IPS DF 6.9 (cell line): ENCODE results near the gene LONP2.
"Not testable (repeated sequence)": the region's sequence is repeated elsewhere in the genome, so short reads cannot be mapped to it uniquely, and the experiment has no call there.

Experiments used
- DNase-seq: peaks from one replicate; pipeline ENCODE4 v3.0.0-alpha.2; 2013; ENCODE audit warnings: low read depth, low spot score
- H3K27ac ChIP-seq: one replicate; pipeline ENCODE4 v1.5.1; 2013; ENCODE audit warnings: low read length, control low read depth
- H3K27me3 ChIP-seq: 2 replicates; pipeline ENCODE4 v1.6.1; 2013; ENCODE audit warnings: mild to moderate bottlenecking, low read length; ENCODE audit not compliant: control insufficient read depth, insufficient read depth
- H3K36me3 ChIP-seq: 2 replicates; pipeline ENCODE4 v1.6.1; 2013; ENCODE audit warnings: low read length; ENCODE audit not compliant: control insufficient read depth, insufficient read depth
- H3K4me1 ChIP-seq: 2 replicates; pipeline ENCODE4 v1.6.1; 2013; ENCODE audit warnings: low read length; ENCODE audit not compliant: control insufficient read depth, insufficient read depth
- H3K4me3 ChIP-seq: 2 replicates; pipeline ENCODE4 v1.5.1; 2013; ENCODE audit warnings: mild to moderate bottlenecking, low read length
- H3K9me3 ChIP-seq: 2 replicates; pipeline ENCODE4 v1.6.1; 2013; ENCODE audit warnings: low read length, inconsistent platforms; ENCODE audit not compliant: control insufficient read depth, insufficient read depth
- WGBS: extraction: QIAGEN DNeasy Blood & Tissue Kit; methylation state at CpG from one replicate; pipeline ENCODE4 v1.1.7; 2013; ENCODE audit warnings: mixed read lengths, missing lambda C conversion rate; ENCODE audit not compliant: insufficient read length, insufficient coverage; 5-methylcytosine and 5-hydroxymethylcytosine counted together

The LONP2 gene

GRCh38 chr16:48354385-48354784 is 110.3 kb downstream of the LONP2 start:
- H3K9me3 ChIP-seq = not testable (repeated sequence)

GRCh38 chr16:48354877-48355855 is 111.1 kb downstream of the LONP2 start:
- Histone ChIP-seq H3K9me3 (no peaks in the 10 kb centered on the region), H3K27ac (no peak overlapping the region), H3K4me1 (no peaks in the 10 kb centered on the region), H3K4me3 (no peak overlapping the region), H3K27me3 (no peaks in the 10 kb centered on the region), H3K36me3 (no peaks in the 10 kb centered on the region; the same call in 1 of the 2 replicates)
- no peak for DNase-seq
- no CpG with 5 or more reads among the region's 11 CpGs for whole genome bisulfite sequencing

More at GRCh38 chr16:48354385-48354784, 110.3 kb downstream of the LONP2 start:
- no CpG with 5 or more reads among the region's 5 CpGs for WGBS
- H3K27me3 ChIP-seq, H3K4me1 ChIP-seq, H3K4me3 ChIP-seq, H3K36me3 ChIP-seq, DNase-seq, H3K27ac ChIP-seq: not testable (repeated sequence)

- no peaks in the 10 kb centered on the region for H3K9me3 ChIP-seq
- DNase-seq = no peak
- no peaks in the 10 kb centered on the region for H3K27me3 ChIP-seq
- H3K27ac ChIP-seq = no peak overlapping the region
- no peak overlapping the region for H3K4me3 ChIP-seq
- H3K4me1 ChIP-seq = no peaks in the 10 kb centered on the region
- no peaks in the 10 kb centered on the region; the same call in 1 of the 2 replicates for H3K36me3 ChIP-seq
- WGBS = no CpG with 5 or more reads among the region's 4 CpGs
Measured at GRCh38 chr16:48356633-48357376, 112.7 kb downstream of the LONP2 start.

GRCh38 chr16:48358419-48358818 is 114.3 kb downstream of the LONP2 start:
- no CpG with 5 or more reads among the region's 3 CpGs for WGBS
- Histone ChIP-seq H3K9me3 (no peaks in the 10 kb centered on the region), H3K4me3 (no peak overlapping the region), H3K36me3 (no peaks in the 10 kb centered on the region; the same call in 1 of the 2 replicates), H3K27ac (no peak overlapping the region), H3K4me1 (no peaks in the 10 kb centered on the region), H3K27me3 (no peaks in the 10 kb centered on the region)
- no peak for DNase-seq

GRCh38 chr16:48359983-48360382 is 115.9 kb downstream of the LONP2 start:
- no CpG with 5 or more reads among the region's 2 CpGs for WGBS

GRCh38 chr16:48361012-48361411 is 116.9 kb downstream of the LONP2 start:
- DNase-seq = no peak
- Histone ChIP-seq H3K27me3 (no peaks in the 10 kb centered on the region), H3K27ac (no peak overlapping the region), H3K4me3 (no peak overlapping the region), H3K4me1 (no peaks in the 10 kb centered on the region), H3K9me3 (no peaks in the 10 kb centered on the region), H3K36me3 (no peaks in the 10 kb centered on the region)
- 100% methylated on average over 3 of the region's 3 CpGs for WGBS

More at GRCh38 chr16:48359983-48360382, 115.9 kb downstream of the LONP2 start:
- Histone ChIP-seq H3K27me3 (no peaks in the 10 kb centered on the region), H3K4me3 (no peak overlapping the region), H3K36me3 (no peaks in the 10 kb centered on the region; the same call in 1 of the 2 replicates), H3K9me3 (no peaks in the 10 kb centered on the region), H3K4me1 (no peaks in the 10 kb centered on the region), H3K27ac (no peak overlapping the region)
- no peak for DNase-seq

GRCh38 chr16:48361540-48362144 is 117.5 kb downstream of the LONP2 start:
- H3K27ac ChIP-seq = no peak overlapping the region
- no peak overlapping the region for H3K4me3 ChIP-seq
- no peaks in the 10 kb centered on the region for H3K27me3 ChIP-seq
- H3K4me1 ChIP-seq = no peaks in the 10 kb centered on the region
- no peaks in the 10 kb centered on the region for H3K36me3 ChIP-seq
- DNase-seq = no peak
- WGBS = no CpG with 5 or more reads among the region's 12 CpGs
- H3K9me3 ChIP-seq = no peaks in the 10 kb centered on the region

- H3K27me3 ChIP-seq = no peaks in the 10 kb centered on the region
- WGBS = no CpG with 5 or more reads among the region's 15 CpGs
- no peaks in the 10 kb centered on the region for H3K9me3 ChIP-seq
- H3K4me1 ChIP-seq = no peaks in the 10 kb centered on the region
- no peak for DNase-seq
- no peak overlapping the region for H3K27ac ChIP-seq
- H3K36me3 ChIP-seq = no peaks in the 10 kb centered on the region
- H3K4me3 ChIP-seq = peak overlapping the region; percentile 71; the same call in 1 of the 2 replicates
Measured at GRCh38 chr16:48365025-48365600, 121.0 kb downstream of the LONP2 start.

- no peaks in the 10 kb centered on the region for H3K36me3 ChIP-seq
- no peaks in the 10 kb centered on the region for H3K27me3 ChIP-seq
- WGBS = no CpG with 5 or more reads among the region's 33 CpGs
- H3K4me1 ChIP-seq = no peaks in the 10 kb centered on the region
- H3K27ac ChIP-seq = no peak overlapping the region
- peak overlapping the region; percentile 71; the same call in 1 of the 2 replicates for H3K4me3 ChIP-seq
- H3K9me3 ChIP-seq = no peaks in the 10 kb centered on the region
- DNase-seq = no peak
Measured at GRCh38 chr16:48365601-48366164, 121.6 kb downstream of the LONP2 start.
